HK-2 (cell line): ENCODE results near the gene CCDC188.

Experiments used
- DNase-seq: peaks from one replicate; pipeline ENCODE4 v3.0.0-alpha.2; 2018; ENCODE audit not compliant: unreplicated experiment

Gene CCDC188

DNA sequence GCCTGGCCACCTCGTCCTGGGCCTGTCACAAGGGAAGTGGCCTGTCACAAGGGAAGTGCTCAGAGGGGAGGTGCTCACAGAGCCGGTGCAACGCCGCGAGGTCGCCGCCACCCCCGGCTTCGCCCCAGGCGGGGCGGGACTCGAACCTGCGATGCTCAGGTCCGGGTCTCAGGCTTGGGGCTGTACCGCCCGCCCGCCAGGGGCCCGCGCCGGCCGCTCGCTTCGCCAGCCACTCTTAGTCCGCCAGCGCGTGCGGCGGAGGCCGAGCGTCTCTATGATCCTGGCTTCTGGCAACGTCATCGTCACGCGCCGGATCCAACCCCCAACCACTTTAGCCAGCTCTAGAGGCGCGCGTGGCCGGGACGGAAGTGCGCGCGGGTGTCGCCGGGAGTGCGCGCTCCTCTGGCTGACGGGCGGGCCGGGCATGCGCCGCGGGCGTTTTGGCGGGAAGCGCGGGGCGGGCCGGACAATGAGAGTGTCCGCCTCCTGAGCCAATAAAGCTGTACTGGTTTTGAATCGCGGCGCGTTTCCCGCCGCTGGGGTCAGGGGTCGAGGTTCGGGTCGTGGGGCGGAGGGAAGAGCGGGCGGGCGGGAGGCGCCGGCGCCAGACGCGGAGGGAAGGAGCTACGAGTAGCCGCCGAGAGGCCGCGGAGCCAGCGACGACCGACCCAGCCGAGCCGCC is 33.8 kb downstream of the CCDC188 start, which contains the start of gene TRMT2A:
Gene TRMT2A (minus strand): TSS at position 276 of the 682 bp plus-strand sequence. CDS start 320 bp downstream, outside the sequence.
- peak; percentile 96 for DNase-seq

DNA sequence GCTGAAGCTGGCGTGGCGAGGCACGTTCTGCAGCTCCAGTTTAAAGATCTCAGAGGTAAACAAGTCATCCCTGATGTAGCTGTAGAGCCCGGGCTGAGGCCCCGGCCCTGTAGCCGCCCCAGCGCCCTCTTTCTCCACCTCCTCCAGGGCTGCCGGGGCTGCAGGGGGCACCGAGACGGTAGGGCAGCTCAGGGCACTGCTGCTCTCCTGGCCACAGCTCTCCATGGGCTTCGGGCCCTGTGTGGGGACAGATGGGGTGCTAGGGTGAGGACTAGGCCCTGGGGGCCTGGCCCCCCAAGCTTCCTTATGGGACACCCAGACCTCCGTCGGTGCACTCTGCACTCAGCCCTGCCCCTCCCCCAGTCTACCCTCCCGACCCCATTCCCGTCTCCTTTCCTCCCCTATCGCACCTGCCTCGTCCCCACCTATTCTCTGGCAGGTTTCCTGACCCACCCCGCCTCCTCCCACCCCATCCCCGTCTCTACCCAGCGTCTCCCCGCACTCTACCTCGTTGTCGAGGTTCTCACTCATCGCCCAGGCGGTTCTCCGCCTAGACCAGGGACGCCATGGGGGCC is 34.4 kb downstream of the CCDC188 start:
- no peak for DNase-seq

DNA sequence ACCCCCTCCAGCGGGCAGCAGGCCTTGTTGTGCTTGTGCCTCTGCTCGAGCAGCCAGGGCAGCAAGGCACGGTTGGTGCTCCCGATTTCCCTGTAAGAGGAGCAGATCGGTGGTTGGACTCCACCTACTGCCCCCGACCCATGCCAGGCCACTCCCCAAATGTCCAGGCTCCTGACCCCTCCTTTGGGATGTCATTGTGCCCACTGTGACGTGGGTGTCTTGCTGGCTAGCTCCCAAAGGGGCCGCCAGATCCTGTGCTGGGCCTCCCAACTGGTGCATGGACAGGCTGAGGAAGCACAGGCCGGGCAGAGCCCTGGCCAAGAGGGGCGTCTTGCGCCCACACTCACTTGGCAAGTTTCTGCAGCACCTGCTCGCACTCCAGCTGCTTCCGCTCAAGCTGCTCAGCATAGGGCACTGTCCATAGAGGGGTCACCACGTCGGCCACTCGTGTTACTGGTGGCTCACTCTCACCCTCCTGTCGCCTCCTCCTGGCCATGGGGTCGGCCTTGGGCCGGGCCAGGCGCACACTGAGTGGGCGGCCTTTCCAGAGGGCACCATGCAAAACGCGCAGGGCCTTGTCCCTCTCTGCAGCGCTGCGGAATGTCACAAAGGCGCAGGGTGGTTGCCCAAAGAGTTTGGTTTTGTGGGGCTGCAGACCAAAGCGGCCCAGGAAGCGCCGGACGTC is 35.0 kb downstream of the CCDC188 start, which contains the start of gene RANBP1:
Gene RANBP1 (plus strand): TSS at position 414 of the 685 bp plus-strand sequence. CDS start 81 bp downstream, at position 495.
- no peak for DNase-seq

DNA sequence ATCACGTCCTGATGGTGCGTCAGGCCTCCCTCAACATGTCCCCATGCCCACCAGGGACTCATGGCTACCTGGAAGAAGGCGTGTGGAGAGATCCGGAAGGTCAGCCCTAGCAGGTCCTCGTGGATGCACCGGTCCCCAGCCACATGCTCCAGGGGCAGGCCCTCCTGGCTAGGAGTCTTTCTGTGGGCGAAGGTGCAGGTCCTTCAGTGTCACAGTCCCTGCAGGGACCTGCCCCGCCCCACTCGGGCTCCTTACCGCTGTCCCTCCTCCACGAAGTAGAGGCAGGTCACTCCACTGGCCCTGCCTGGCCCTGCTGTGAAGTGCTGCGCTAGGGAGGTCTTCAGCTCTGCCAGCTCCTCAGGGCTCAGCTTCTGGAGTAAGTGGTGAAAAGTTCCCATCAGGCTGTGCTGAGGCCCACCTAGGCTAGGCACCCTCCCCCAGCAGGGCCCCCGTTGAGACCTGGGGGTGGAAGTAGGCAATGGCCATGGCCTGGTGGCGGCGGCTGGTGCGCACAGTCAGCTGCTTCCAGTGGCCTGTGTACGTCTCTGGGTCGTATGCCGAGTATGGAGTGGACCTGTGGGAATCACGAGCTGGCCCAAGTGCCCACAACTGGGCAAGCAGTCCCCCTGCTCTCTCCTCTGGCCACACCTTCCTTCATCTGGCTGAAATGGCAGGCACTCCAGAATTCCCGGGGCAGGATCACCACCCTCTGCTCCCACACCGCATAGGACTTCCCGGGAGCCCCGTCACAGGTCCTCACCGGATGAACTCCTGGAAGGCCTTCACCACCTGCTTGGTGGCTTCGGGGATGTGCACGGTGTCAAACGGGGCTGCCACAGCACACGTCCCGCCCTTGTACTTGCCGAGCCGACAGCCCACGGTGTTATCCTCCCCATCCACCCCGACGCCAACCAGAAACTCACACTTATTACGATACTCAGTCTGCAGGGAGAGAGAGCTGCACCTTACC is 36.1 kb downstream of the CCDC188 start:
- DNase-seq: no peak

DNA sequence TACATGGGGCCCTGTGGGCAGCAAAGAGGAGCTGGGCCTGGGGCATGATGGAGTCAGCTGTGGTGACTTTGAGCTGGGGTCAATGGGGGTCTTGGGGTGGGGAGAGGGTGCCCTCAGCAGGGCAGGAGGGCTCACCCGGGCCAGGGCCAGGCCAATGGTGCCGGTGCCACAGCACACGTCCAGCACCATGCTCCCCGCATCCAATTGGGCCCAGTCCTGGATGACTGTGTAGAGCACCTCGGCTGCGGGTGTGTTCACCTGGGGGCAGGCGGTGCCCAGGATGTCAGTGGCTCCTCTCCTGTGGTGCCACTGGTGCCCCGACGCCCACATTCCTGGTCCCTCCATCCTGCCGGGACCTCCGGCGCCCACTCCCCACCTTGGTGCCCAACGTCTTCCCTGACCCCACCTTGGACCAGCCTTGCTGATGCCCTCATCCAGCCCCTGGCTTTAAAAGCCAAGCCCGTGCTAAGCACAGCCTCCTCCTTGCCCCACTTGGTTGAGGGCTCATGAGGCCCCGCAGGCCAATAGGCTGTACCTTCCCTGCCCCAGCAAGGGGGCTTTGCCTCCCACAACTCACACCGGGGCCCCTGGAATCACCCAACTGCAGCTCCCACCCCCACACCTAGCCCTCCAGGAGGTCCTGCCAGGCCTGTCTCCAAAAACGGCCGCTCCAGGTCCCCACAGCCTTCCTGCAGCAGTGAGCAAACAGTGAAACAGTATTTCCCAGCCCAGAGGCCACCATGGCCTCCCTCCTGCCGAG is 37.1 kb downstream of the CCDC188 start:
- DNase-seq: no peak

DNA sequence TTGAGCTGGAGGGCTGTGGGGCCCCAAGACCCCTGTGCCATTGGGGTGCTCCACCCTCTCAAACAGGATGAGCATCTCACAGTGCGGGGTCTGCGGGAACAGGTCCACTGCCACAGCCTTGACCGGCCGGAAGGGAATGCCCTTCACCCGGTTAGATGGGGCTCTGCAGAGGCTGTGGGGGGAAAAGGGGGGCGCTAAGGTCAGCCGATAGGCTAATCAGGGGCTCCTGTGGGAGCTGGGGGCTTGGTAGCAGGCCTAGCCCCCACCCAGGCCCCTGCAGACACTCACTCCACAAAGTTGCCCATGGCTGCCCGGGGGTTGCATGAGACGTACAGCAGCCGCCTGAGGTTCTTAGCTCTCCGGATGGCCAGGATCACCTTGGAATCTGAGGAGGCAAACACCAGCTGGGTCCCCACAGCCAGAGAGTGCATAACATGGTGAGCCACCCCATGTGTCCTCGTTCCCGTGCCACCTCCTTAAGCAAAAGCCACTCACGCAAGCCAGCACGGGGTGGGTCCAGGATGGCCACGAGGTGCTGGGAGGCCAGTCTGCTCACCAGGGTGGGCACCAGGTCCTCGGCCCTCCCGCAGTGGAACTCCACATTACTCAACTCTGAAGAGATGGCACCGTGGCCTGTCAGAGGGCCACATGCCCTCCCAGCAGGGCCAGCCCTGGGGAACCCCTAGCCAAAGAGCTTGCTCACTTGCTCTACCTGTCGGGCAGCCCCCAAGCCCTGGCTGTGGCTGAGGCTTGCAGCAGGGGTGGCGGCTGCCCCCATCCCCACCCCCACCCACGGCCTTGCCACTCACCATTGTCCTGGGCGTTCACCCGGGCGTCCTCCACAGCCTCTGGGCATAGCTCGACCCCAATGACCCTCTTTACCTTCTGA is 38.0 kb downstream of the CCDC188 start:
- DNase-seq: no peak

DNA sequence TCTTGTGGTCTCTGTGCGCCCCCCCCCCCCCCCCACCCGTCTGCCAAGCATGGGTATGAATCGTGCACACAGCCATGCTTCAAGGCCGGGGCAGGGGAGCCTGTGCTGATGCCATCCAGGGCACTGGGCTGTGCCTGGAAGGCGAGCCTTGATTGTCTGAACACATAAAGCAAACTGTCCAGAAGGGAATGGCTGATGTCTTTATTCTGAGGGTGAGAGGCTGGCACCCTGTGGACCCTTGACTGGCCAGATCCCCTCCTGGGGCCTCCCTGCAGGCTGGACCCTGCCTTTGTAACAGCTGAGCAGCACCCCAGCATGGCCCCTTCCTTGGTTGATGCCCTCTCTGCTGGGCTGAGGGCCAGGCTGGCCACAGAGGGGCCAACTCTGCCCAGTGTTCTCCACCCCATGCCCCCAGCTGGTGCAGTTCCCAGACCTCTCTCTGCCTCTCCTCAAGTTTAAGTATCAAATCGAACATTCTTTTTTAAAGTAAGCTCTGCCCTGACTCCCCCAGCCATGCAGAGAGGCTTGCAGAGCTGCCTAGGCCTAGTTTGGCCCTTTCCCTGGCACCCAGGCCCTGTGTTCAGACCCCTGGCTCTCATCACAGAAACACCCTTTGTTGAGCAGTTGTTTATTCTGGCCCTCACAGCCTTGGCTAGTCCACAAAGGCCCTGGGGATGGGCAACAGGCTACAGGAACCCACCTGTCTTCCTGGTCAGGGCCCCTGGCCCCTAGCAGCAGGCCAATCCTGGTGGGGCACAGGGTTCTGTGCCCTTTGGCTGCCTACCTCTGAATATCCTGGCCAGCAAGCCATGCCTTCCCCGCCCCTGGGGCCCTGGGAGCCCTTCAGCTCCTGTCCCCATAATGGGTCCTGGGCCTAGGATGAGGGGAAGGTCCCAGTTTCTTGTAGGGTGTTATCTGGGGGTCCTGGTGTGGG is 38.9 kb downstream of the CCDC188 start:
- no peak for DNase-seq

DNA sequence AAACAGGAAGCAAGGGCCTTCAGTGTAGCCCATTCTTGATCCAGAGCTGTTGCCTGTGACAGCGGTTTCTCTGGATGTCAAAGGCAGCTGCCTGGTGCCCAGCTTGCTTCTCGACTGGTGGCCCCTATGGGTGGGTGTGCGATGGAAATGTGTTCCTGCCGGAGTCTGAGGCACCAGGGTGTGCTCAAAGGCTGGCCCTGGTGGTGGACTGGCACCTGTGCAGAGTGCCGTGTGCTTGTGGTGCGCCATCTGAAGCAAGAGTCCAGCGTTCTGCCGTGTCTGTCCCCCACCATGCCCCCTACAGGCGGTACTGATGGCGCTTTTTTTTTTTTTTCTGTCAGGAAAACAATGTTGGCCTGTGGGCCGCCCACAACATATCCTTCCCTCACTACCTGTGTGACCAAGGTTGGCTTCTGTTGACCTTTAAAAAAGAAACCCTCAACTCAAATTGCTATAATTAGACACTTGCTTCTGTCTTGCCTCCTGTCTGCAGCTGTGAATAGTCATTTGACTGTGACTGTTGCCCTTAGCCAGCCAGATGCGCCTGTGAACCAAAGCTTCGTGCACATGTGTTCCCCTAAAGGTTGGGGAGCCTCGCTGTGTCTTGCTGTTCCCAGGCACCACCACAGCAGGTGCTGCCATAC is 39.7 kb downstream of the CCDC188 start:
- DNase-seq: no peak

DNA sequence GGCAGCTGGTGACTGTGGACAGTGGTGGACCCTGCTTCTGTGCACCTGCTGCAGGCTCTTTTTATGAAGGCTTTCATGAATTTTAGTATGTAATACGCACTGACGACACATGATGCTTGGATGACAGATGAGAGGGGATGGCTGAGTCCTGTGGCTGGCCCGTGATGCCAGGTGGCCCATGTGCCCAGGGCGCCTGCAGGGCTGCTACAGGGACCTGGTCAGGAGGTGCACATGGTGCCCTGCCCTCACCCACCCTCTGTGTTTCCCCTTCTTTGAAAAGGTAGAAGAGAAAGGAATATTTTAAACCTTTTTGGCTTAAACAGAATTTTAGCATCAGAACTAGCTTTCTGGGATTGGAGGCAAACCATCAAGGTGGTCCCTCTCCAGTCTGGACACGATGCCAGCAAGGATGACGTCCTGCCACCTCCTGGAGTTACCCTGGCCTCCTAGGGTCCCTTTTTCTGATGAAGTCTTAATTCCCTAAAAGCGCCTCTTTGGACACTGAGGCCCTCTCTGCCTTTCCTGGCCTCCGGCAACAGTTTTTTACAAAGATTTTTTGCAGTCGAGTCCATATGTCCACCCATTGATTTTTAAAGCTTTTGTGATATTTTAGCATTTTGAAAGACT is 40.4 kb downstream of the CCDC188 start:
- DNase-seq: no peak

DNA sequence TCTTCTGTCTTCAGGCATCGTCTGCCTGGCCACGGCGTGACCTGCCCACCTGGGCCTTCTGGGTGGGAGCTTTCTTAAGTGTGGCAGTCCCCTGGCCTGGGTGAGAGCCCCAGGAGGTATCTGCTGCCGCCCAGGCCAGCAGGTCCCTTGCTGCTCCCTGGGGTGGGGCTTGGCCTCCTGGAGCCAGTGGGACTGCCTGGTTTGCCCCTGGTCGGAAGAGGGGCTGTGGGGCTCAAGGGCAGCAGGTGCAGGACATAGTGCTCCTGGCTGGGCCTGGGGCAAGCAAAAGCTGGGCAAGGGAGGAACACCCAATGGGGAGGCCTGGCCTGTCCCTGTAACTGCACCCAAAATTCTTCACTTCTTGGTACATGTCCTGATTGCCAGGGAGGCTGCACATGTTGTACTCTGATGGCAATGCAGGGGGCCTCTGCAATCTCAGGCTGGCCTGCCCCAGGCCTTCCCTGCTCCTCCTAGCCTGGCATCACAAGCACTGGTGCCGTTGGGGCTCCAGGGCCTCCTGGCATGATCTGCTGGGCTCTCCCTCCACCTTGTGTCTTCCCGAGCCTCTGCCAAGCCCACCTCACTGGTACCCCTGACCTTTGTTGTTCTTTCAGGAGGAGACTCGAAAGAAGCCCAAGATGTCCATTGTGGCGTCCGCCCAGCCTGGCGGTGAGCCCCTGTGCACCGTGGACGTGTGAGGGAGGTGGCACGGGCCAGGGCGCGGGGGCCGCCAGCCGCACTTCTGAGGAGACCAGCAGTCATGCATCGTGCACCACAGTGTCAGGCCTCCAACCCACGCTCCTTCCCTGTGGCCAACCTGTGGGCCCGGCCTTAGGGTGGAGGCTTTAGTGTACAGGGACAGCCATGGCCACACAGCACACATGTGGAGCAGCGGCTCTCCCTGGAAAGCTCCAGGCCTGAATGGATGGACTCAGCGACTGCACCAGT is 41.2 kb downstream of the CCDC188 start:
- DNase-seq: no peak

DNA sequence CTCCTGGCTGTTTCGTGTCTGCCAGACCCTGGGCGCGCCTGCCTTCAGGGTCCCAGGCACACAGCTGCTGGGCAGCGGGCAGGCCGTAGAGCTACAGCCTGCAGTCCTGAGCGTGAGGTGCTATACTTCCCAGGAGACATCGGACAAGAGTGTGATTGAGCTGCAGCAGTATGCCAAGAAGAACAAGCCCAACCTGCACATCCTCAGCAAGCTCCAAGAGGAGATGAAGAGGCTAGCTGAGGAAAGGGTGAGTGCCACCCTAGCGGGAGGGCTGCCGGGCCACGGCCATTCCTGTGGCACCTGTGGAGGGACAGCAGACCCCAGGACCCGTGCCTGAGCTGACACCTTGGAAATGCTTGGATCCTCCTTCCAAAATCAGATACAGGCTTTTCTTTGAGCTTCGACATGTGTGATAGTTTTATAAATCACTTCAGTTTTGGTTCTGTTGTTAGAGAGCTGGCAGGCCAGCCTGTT is 42.1 kb downstream of the CCDC188 start:
- no peak for DNase-seq

DNA sequence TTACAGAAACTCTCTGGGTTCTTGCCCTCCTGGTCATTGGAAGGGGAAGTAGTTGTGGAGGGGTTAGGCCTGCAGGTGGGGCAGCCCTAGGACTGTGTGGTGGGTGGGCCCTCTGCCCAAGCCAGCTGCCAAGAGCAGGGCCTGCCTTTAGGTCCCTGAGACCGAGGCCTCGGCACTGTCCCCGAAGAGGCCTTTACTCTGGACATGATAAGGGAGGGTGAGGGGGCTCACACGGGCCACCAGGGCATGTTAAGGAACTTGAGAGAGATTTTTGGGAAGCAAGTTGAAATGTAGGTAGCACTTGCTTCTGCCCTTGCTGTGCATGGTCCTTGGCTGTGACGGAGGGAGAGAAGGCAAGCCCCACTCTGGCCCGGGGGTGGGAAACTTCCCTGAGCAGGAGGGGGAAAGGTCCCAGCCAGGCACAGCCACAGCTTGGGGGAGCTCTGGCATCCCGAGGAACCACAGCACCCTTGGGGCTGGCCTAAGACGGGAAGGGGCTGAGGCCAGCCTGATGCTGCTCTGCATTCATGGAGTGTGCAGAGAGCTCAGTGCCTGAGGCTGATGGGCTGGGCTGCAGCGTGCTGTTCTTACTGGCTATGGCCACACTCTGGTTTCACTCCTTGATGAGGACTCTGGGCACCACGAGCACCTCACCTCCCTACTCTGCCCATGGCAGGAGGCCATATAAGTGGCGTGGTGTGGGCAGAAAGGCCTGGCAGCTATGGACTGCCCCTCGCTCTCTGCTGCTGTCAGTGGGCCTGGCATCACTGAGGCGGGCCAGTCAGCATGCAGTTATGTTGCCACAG is 42.7 kb downstream of the CCDC188 start:
- no peak for DNase-seq

DNA sequence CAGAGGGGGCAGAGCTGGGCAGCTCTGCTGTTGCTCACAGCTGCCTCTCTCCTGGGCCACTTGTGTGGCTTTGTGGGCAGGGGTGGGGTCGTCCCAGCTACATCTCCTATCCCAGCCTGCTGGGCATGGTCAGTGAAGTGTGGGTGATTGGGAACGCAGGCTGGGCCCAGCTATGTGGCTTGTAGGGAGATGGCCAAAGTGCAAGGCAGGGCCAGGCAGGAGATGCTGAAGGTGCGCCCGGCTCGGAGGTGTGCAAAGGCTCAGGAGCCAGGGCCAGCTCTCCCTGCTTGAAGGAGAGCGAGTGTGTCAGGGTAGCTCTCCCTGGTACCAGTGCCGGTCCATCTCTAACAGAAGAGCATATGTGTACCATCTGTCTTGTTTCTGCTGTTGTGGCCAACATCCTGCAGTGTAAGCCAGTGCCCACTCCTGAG is 43.4 kb downstream of the CCDC188 start:
- no peak for DNase-seq

DNA sequence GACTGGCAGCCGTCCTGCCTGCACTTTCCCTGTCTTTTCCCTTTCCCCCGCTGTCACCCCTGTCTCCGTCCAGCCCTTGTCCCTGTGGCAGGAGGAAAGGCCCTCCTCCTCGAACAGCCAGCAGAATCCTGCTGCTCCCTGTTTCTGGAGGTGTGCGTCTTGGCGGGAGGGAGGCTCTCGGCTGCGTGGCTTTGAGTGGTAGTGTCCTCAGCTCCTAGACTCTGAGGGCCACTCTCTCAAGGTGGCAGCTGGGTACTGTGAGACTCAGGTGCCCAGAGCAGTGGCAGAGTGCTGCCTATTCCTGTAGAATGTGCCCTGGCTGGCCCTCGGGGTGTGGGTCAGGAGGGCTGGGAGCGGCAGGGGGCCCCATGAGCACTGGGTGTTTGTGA is 44.0 kb downstream of the CCDC188 start:
- no peak for DNase-seq

DNA sequence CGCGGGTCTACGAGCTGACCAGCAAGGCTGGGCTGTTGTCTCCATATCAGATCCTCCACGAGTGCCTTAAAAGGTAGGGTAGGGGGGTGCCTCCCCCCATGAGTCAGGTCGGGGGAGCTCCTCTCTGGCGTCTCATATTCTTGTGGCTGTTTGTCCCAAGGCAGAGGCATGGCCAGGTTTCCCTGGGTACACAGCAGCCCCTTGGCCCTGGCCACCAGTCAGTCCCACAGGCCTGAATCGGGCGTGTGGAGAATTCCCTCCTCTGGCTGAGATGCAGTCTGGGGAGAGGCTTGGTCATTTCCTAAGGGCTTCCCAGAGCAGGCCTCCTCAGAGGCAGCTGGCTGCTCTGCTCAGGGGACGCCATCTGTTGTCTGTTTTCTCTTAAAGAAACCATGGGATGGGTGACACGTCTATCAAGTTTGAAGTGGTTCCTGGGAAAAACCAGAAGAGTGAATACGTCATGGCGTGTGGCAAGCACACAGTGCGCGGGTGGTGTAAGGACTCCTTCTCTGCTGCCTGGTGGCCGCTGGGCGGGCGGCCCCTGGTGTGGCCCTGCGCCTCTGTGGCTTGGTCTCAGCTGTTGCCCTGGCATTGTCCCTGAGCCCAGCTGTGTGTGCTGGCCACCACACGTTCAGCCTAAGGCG is 44.5 kb downstream of the CCDC188 start:
- no peak for DNase-seq
